Left cardiac atrium (tissue), 4 donors: ENCODE results near the gene SLC16A8. TPM values are rescaled to one million over a fixed set of nuclear protein-coding genes. Genes with fewer than 3 reads are reported as not detected.
"Not testable (repeated sequence)": the region's sequence is repeated elsewhere in the genome, so short reads cannot be mapped to it uniquely, and the experiment has no call there.

Source experiments
- ATAC-seq, 2 donors: fragments of 200-7000 bp; cut with Tn5 transposase; one replicate each; pipeline ENCODE4 v1.9.1; 2020; ENCODE audit warnings: mild to moderate bottlenecking in 2 of 2, moderate library complexity in 2 of 2
- DNase-seq: peaks from one replicate; pipeline ENCODE4 v3.0.0-alpha.2; 2020
- intact Hi-C, 2 donors: fragments of 100-400 bp; cut with DNase I; formaldehyde crosslinking; loops; one replicate each; pipeline versions ENCODE4 v1.14.1 to v1.15.1; 2022 to 2023
- total RNA-seq, 2 donors: library from RNA; stranded (reverse); fragmentation: NEBNext Ultra II Directional; extraction: Animal tissue kit (Norgen Biotek cat#: 25700); gene quantifications; one replicate each; pipeline ENCODE4 v1.2.1, GENCODE V29; 2021
- donor health status: DM: no; HTN: yes; CAD: no.
- donor health status: DM: no; HTN: yes; CAD: no; lungs with severe emphysema.
- donor health status: DM: yes; HTN: yes; CAD: no.
- donor health status: Dilated cardiomyopathy.

Gene SLC16A8
- total RNA-seq, 2 donors from 2014 or later = 0.27 TPM; not detected in 1

DNA sequence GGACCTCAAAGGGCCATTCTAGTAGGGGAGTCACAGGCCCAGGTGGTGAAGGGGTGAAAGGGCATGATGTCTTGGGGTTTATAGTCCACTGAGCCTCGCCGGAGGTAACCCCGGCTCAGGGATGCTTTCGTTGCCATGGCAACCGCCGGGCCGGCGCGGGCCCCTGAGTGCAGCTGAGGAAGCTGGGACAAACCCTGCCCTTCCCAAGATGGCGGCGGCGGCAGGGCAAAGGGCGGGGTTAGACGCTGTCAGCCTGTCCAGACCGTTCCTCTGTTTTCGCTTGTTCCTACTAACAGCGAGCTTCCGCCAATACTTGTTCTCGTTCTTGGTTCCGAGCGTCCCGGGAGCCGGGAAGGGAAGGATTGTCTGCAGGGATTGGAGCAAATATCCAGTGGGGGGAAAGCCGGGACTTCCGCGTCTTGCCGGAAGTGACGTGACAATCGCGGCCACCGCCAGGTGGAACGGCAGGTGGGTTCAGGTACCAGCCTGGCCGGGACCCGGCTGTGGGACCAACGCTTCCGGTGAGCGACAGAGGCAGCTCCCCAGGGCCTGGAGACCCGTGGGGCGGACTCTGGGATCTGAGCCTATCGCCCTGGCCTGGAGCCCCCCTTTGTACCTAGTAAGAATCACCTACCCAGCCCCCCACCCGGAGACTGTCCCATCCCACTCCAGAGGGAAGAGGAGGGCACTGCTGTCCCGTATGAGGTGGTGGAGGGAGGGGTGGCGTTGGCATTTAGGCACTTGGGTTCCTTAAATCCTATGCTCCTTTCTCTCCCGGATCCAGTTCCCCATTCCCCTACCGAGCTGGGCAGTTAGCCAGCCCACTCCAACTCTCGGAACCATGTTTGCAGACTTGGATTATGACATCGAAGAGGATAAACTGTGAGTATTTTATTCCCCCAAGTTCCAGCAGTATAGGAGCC is 26.8 kb downstream of the SLC16A8 start, which contains the start of gene PICK1:
PICK1 (plus strand) TSS at position 436 of the 923 bp plus-strand sequence; CDS start at position 842, 406 bp downstream.
- DNase-seq (peak; percentile 91), ATAC-seq (peak; percentile 95)
- intact Hi-C loops = loop anchor here (10.0 kb wide), 2 partner anchors 48 to 518 kb away; partner anchors contain the start of gene DMC1 (in 1 of the 2)

DNA sequence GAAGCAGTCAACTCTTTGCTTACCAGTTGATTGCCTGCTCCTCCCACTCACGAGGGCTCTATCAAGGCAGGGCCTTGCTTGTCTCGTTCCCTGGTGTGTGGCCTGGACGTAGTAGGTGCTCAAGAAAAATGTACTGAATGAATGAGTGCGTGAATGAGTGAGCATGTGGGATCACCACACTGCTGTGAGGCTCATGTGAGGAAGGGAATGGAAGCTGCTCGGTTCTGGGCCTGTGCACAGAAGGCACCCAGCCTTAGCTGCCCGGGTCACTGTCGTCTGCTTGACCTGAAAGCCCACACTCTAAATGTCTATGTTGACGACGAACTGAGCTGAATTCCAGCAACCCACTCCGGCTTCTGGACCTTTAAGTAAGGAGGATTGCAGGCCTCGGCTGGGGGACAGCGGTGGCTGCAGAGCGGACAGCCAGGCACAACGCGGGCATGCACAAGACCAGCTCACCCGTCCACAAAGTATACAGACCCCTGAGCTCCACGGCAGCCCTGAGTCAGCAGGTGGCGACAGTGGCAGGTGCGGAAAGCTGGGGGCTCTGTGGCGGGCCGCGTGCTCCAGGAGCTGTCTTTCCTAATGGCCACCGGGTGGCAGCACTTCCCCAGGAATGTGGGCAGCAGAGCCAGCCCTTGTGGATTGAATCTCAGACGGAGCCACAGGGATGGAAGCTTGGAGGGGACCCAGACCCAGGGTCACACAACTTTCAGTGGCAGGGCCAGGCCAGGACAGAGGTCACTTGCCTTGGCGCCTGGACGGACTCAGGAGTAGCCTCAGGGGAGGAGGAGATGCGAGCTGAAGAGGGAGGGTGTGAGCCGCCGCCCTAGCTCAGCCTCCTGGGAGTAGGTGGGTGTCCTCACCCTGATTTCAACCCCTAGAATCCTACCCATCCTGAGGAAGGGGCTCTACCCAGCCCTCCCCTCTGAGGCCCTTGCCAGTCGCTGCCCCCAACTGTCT is 31.8 kb downstream of the SLC16A8 start:
- intact Hi-C loops = loop anchor here (5.0 to 10.0 kb wide), 4 partner anchors 53 to 523 kb away; partner anchors contain the start of gene DMC1 (in 2 of the 2)
- ATAC-seq (peak; percentile 73 to 76), DNase-seq (peak; percentile 89)

DNA sequence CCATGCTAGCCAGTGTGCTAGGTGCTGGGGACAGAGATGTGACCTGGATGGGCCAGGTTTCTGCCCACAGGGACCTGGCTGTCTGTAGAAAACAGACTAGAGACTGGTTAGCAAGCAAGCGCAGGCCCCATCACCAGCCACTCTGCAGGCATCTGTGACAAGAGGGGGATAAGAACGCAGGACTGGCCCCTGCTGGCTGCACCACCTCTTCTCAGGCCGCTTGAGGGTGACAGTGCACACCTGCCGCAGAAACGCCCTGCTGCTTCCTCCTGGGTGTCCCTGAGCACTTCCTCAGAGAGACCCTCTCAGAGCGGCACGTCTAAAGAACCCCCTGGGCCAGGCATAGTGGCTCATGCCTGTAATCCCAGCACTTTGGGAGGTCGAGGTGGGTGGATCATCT is 32.7 kb downstream of the SLC16A8 start:
- DNase-seq = no peak
- intact Hi-C loops = loop anchor here (5.0 to 10.0 kb wide), 4 partner anchors 54 to 524 kb away; partner anchors contain the start of gene DMC1 (in 2 of the 2)
- no peak for ATAC-seq

DNA sequence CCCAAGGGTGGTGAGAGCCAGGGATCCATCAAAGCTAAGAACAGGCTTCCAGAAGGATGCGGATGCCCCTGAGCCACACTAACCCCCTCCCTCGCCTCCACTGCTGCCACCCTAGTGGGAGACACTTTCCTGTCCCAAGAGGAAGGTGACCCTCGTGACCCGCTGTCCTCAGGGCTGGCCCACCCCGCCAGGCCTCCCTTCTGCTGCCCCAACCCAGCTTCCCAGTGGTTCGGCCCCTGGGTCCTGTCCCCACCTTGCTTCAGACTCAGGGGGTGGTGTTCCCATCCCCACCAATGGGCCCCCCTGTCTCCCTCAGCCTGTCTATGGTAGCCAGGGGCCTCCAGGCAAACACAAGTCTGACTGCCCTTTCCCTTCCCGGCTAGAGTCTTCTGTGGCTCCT is 33.3 kb downstream of the SLC16A8 start:
- ATAC-seq = no peak
- no peak for DNase-seq
- intact Hi-C loops = loop anchor here (5.0 to 10.0 kb wide), 4 partner anchors 54 to 524 kb away; partner anchors contain the start of gene DMC1 (in 2 of the 2)

DNA sequence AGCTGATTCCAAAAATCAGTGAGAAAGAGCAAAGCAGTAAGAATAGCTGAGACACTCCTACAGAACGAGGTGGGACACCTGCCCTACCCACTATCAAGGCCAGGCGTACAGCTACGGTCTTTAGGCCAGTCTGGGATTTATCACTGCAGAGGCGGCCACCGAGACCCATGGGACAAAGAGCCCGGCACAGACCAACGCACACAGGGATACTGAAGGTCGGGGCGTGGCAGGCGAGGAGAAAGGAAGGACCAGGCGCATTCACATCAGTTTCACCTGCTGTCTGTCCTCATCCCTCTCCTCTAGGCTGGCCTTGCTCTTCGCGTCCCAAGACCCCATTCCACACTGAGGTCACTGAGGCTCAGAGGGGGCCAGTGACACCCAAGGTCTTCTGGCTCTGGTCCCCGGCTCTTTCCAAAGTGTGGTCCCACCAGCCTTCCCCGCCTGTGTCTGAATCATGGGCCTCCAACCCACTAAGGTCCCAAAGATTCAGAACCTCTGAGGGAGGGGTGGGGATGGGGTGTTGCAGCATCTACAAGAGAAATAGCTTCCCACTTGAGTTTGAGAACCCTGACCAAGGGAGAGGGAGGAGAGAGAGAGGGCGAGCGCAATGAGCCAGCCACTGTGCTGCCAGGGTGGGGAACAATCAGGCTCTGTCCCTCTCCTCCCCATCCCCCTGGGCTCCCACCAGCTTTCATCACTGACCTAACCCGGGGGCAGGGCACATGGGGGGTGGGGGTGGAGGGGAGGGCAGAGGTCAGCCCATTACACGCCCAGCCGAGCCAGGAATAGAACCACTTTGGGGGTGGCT is 34.0 kb downstream of the SLC16A8 start:
- no peak for DNase-seq
- intact Hi-C loops = loop anchor here (5.0 to 10.0 kb wide), 4 partner anchors 55 to 525 kb away; partner anchors contain the start of gene DMC1 (in 2 of the 2)
- peak in 1 of 2 donors; percentile 32 for ATAC-seq

DNA sequence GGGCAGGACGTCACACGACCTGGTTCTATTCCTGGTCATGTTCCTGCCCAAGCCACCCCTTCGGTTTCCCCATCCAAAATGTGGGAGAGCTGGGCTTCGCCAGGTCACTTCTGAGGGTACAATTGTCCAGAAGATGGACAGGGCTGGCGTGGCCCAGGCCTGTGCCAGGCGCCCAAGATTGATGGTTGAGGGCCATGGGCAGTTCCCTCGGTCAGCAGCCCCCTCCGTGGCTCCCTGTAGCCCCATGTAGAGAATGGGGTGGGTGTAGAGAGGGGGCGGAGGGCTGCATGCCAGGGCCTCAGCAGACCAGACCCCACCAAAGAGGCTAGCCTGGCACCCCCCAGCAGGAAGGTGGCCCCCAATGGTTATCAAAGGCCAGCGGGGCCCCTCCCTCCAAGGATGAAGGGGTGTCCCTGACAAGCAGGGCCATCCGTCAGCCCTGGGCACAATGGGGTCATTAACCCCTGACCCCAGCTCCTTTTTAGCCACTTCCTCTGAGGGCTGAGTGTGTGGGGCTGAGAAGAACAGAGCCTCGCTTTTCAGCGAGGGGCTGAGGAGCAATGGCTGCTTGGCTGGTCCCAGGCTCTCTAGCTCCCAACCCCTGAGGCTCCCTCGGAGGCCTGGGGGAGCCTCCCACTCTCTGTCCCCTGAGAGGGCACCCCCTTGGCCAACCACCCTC is 37.8 kb downstream of the SLC16A8 start:
- intact Hi-C loops = no loop called here
- ATAC-seq (no peak), DNase-seq (no peak)

DNA sequence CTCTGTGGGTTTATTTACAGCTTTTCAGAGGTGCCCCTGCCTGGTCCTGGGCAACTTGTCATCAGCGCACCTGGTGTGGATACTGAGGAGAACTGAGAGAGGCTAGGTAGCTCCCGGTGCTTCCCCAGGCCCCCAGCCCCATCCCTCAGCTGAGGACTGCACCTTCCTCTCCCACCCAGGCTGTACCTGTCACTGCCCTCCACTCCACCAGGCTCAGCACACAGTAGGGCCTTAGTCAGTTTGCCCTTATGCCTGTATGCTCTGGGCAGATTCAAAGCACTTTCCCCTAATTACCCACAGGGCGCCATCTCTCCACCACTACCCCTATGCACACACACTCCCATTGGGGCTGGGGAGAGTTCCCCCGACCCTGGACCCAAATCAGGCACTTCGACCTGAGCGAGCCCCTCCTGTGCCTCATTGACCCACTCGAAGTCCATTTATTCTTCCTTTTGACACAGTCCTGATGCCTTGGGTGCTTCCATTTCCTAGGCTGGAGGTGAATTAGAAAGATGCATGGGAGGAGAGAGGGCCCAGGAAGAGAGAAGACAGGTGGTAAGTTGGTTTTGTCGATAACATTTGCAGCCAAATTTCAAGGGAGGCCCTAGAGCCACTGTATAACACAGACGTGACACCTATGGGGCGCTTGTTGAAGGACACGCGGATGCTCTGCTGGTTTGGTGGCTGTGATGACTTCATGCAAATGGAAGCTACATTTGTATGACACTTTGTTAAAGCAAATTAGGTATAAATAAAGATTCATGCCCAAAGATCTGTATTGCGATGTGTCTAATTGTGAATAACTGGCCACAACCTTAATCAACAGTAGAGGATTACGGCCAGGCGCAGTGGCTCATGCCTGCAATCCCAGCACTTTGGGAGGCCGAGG is 40.6 kb downstream of the SLC16A8 start:
- intact Hi-C loops = no loop called here
- ATAC-seq (no peak), DNase-seq (no peak)

DNA sequence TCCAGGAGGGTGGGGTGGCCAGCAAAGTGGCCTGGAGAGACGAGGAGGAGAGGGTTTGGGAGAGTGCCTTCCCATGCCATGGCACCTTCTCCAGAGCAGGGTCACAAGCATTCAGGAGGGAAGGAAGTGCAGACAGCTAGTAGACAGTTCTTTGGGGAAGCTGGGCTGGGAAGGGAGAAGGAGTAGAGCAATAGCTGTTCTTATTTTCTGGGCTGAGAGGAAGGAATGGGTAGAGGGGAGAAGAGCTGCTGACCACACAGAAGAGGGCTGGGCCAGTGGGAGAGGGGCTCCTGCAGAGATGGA is 41.5 kb downstream of the SLC16A8 start:
- intact Hi-C loops = no loop called here
- DNase-seq (no peak), ATAC-seq (peak in 1 of 2 donors; percentile 9)

DNA sequence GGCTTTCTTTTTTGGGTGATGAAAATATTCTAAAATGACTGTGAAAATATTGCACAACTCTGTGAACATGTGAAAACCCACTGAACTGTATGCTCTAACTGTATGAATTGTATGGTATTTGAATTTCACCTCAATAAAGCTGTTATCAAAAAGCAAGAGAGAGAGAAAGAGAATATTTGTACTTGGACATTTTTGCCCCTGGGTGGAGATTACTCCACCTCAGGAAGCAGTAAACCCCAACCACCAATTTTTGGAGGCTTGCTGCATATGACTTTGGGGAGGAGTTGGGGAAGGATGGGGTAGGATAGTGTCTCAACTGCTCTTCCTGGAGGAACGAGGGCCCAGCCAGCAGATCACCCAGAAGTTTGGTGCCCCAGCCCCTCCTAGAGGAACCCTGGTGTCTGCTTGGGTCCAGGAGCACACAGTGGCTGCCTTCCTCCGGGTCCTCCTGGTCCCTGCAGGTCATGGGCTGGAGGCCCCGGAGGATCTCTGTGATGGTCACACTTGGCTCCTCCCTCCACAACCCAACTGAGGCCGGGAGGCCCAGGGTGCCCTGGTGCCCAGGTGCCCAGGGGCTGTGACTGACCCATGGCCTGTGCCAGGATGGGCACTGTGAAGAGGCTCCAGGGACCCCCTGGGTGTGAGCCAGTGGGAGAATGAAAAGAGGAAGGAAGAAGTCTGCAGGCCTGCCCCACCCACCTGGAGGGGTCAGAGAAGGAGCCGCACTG is 42.1 kb downstream of the SLC16A8 start:
- no peak for ATAC-seq
- no peak for DNase-seq
- intact Hi-C loops = no loop called here

DNA sequence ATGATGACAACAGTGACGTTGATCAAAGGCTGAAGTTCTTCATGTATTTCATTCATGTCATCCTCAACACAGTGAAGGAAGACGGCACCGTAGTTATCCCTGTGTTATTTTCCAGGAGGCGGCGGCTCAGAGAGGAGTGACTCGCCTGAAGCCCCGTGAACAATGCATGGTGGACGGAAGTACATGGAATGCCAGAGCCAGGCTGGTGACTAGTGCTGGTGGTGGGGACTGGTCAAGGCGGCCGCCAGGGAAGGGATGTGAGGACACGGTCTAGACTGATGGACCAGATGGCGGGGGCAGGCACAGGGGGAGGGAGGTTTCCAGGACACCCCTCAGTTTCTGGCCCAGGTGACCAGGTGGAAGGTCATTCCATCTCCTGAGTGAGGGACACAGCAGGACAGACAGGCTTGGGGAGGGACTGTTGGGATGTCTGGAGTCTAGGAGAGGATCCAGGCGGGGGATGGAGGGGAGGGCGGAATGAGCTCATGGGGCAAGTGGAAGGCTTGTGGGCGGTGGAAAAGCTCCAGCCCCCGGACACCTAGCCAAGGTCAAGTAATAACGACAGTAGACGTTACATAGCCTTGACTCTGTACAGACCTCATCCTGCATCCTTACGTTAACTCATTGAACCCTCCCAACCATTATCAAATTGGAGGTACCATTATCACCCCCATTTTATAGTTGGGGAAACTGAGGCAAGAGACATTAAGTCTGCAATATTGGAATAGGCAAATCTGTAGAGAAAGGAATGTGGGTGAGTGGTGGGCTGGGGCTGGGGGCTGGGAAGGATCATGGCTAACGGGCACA is 42.8 kb downstream of the SLC16A8 start:
- no peak for DNase-seq
- no peak for ATAC-seq
- intact Hi-C loops = no loop called here

DNA sequence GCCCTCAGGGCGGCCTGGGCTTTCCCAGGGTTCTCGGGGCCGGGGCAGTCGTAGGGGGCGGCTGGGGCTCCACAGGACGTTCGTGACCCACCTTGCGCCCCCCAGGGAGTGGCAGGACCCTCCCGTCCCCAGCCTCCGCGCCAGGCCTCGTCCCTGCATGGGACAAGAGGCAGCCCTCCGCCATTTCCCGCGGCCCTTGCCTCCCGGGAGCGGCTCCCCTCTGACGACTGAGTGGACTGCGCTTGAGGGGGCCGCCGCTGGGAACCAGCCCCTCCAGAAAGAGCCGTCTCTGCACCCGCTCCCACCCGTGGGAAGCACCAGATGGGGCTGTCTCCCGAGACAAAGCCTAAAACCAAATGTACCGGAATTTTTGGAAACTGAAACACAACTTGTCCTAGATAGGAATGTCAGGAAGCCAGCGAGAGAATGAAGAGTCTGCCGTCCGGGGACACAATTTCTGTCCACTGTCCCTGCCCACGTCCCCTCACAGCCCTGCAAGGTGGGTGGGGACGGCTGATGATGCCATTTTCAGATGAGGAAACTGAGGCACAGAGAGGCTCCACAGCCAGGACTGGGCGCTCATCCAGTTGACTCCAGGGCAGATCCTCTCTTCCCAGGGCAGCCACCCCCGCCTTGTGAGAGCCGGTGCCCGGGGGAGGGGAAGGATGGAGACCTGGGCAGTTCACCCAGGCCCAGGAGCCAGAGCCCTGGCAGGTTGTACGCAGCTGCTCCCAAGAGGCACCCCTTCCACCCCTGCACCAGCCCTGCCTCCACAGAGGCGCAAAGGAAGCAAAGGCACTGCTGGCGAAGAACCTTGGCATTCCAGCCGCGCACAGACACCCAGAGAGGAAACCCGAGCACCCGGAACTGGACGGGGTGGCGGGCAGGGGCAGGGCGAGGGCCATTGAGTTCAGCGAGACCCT is 44.8 kb downstream of the SLC16A8 start:
- ATAC-seq = peak in 1 of 2 donors; percentile 11
- DNase-seq = no peak

DNA sequence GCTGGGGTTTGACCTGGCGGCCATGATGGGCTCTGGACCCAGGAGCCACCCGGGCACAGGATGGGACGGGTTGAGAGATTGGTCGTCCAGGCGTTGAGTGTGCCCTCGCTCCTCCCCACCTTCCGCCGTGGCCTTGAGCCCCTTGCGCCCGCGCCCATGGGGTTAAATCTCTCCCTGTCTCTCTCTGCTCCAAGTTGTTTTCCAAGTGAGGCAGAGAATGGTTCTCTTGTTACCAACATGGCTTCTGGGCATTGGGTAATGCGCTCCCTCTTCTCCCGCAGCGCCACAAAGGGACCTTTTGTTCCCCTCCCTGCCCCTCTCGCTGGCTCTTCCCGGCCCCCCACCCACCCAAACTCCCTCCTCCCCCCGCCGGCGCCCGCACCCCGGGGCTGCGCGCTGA is 45.6 kb downstream of the SLC16A8 start:
- DNase-seq (no peak), ATAC-seq (no peak)
- intact Hi-C loops = no loop called here

More for the DNA sequence above, 44.8 kb downstream of the SLC16A8 start:
- intact Hi-C loops = no loop called here

DNA sequence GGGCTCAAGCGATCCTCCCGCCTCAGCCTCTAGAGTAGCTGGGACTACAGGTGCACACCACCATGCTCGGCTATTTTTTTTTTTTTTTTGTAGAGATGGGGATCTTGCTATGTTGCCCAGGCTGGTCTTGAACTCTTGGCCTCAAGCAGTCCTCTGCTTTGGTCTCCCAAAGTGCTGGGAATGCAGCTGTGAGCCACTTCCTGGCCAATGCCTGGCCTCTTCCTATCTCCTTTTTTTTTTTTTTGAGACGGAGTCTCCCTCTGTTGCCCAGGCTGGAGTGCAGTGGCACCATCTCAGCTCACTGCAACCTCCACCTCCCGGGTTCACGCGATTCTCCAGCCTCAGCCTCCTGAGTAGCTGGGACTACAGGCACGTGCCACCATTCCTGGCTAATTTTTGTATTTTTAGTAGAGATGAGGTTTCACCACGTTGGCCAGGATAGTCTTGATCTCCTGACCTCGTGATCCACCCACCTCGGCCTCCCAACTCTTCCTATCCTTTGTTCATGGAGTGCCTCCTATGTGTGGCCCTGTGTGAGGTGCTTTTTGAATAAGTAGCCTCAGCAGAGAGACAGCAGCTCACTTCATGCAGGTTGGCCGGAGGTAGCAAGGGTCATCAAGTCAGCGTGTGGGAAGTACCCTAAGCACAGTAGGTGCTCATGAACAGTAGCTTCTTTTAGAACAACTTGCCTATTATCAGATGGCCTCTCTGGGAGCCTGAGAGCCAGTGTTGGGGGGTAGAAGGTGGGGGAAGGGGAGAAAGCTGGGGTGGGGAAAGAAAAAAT is 46.4 kb downstream of the SLC16A8 start:
- ATAC-seq, intact Hi-C loops, DNase-seq: not testable (repeated sequence)
